PC-3 (cell line): Measurements from ENCODE around the gene IFI27L1.
"Not testable (repeated sequence)": the region's sequence is repeated elsewhere in the genome, so short reads cannot be mapped to it uniquely, and the experiment has no call there.

Experiments used
- EZH2 ChIP-seq: fragments of 300-600 bp; sonication (generic); IDR thresholded peaks from one replicate; pipeline ENCODE4 v1.6.1; 2017; ENCODE audit warnings: antibody characterized with exemption, mild to moderate bottlenecking, low read length; ENCODE audit not compliant: unreplicated experiment
- EZH2phosphoT487 ChIP-seq: fragments of 300-600 bp; sonication (generic); IDR thresholded peaks from 2 replicates; pipeline ENCODE4 v1.6.1; 2018; ENCODE audit warnings: mild to moderate bottlenecking, antibody characterized with exemption, low read length, borderline replicate concordance
- TF ChIP-seq, protein P1 (sequence below): fragments of 300-600 bp; sonication (generic); conservative IDR thresholded peaks from 2 replicates; pipeline ENCODE4 v1.5.1; 2017; ENCODE audit warnings: antibody characterized with exemption, low read depth, mild to moderate bottlenecking, low read length

DNA sequence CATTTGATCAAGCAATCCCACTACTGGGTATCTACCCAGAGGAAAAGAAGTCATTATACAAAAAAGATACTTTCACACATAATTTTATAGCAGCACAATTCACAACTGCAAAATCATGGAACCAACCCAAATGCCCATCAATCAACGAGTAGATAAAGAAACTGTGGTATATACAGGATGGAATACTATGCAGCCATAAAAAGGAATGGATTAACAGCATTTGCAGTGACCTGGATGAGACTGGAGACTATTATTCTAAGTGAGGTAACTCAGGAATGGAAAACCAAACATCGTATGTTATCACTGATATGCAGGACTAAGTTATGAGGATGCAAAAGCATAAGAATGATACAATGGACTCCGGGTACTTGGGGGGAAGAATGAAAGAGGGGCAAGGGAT lies 9.0 kb upstream of the IFI27L1 start:
- TF ChIP-seq, protein P1, sequence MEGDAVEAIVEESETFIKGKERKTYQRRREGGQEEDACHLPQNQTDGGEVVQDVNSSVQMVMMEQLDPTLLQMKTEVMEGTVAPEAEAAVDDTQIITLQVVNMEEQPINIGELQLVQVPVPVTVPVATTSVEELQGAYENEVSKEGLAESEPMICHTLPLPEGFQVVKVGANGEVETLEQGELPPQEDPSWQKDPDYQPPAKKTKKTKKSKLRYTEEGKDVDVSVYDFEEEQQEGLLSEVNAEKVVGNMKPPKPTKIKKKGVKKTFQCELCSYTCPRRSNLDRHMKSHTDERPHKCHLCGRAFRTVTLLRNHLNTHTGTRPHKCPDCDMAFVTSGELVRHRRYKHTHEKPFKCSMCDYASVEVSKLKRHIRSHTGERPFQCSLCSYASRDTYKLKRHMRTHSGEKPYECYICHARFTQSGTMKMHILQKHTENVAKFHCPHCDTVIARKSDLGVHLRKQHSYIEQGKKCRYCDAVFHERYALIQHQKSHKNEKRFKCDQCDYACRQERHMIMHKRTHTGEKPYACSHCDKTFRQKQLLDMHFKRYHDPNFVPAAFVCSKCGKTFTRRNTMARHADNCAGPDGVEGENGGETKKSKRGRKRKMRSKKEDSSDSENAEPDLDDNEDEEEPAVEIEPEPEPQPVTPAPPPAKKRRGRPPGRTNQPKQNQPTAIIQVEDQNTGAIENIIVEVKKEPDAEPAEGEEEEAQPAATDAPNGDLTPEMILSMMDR, result not testable (repeated sequence)
- TF ChIP-seq EZH2, EZH2phosphoT487: not testable (repeated sequence)
